ENCODE results near the gene EEF1AKMT1. TPM values are rescaled to one million over a fixed set of nuclear protein-coding genes. Genes with fewer than 3 reads are reported as not detected.

EEF1AKMT1 gene
- total and polyA plus RNA-seq, 4 donors: 9.1 to 12.5 (median 10.7) TPM

DNA sequence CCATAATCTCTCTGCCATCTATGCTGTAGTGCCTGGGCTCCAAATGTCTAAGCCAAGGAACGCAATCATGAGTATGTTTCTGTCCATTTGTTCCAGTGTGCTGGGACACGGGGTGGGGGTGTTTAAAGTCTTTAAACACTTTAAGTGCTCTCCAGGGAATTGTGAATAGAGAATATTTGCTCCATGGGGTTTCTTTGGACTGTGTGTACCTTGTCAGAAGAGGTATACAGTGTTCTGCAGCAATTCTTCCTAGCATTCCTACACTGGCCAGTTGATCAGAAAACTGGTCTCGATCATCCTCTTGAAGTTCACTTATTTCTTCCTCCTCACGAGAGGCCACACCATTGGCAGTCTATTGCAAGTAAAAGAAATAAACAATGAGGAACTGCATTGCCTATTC lies 35.1 kb upstream of the EEF1AKMT1 start:
- intact Hi-C loops (cut with DNase I): no loop called here
- H3K4me3 ChIP-seq (ENCODE audit: low read length in 2 of 2): no peak overlapping the region
- DNase-seq: no peak
- no peak for ATAC-seq (ENCODE audit: low FRiP score)
- H3K9me3 ChIP-seq (ENCODE audit: control insufficient read depth, low read length): no peaks in the 10 kb centered on the region
- H3K4me1 ChIP-seq (ENCODE audit: control insufficient read depth in 1 of 2, insufficient read depth in 2 of 2, low read length in 2 of 2): peaks cover 0 to 2% of the 10 kb centered on the region in 2 donors
- 70 to 75% methylated on average over 4 of the region's 4 CpGs for WGBS, 2 donors
- peaks cover 1 to 9% of the 10 kb centered on the region in 2 donors for H3K36me3 ChIP-seq (ENCODE audit: control insufficient read depth in 1 of 2, insufficient read depth in 2 of 2, low read length in 1 of 2)
- H3K27ac ChIP-seq (ENCODE audit: low read depth in 1 of 2, low read length in 2 of 2): no peak overlapping the region
- no peaks in the 10 kb centered on the region for H3K27me3 ChIP-seq (ENCODE audit: control insufficient read depth in 1 of 2, insufficient read depth in 2 of 2, low read length in 1 of 2)

DNA sequence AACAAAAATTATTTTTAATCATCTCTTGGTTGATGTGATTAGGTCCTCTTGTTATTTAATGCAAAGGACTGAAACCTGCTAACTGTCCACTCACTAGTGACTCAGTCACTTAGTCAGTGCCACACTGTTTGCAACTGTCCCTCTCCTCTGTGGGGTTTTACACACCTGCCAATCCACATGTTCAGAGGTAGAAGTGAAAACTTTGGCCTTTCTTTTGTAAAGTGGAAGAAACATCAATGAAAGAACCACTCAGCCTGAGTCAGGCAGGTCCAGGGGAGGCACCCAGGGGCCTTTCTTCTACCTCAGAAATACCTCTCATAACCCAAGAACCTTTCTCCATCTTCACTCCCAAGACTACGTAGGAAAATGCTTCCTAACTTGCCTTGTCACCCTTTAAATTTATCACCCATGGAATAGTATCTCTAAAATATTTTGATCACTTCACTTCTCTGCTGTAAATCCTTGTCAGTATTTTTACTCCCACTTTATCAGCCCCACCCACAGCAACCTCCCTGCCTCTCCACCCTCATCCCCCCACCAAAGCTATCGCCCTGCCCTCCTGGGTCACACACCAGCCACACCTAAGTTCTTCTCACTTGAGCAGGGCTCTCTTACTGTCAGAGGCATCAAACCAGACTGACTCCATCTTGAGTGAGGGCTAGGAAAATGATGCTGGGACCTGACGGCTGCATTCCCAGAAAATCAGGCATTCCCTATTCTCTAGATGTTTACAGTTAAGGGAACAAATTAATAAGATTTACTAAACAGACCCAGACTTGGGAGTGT lies 29.6 kb upstream of the EEF1AKMT1 start:
- 93% methylated on average over 3 of the region's 3 CpGs for WGBS, 2 donors
- DNase-seq (no peak), ATAC-seq (ENCODE audit: low FRiP score) (no peak)
- H3K27ac ChIP-seq (ENCODE audit: low read depth in 1 of 2, low read length in 2 of 2): no peak overlapping the region
- intact Hi-C loops (cut with DNase I): no loop called here
- no peak overlapping the region for H3K4me3 ChIP-seq (ENCODE audit: low read length in 2 of 2)
- no peaks in the 10 kb centered on the region for H3K9me3 ChIP-seq (ENCODE audit: control insufficient read depth, low read length)
- H3K36me3 ChIP-seq (ENCODE audit: control insufficient read depth in 1 of 2, insufficient read depth in 2 of 2, low read length in 1 of 2): peaks cover 3 to 7% of the 10 kb centered on the region in 2 donors
- H3K27me3 ChIP-seq (ENCODE audit: control insufficient read depth in 1 of 2, insufficient read depth in 2 of 2, low read length in 1 of 2): no peaks in the 10 kb centered on the region
- H3K4me1 ChIP-seq (ENCODE audit: control insufficient read depth in 1 of 2, insufficient read depth in 2 of 2, low read length in 2 of 2): peaks cover 0 to 2% of the 10 kb centered on the region in 2 donors

DNA sequence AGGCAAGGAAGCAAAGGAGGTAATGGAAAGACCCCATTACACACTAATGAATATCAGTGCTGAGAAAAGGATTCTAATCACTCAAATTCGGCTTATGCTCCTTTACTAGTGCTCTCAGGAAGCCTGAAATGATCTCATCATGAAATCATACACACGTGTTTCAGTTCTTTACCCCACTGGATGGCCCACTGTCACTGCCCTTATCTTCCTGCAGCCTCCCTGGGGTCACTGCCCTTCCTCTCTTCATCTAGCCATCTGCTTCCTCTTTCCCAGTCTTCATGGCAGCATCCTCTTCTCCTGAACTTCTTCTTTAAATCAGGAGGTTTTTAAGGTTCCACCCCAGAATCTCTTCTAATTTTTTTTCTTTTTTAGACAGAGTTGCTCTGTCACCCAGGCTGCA lies 27.9 kb upstream of the EEF1AKMT1 start:
- H3K4me1 ChIP-seq (ENCODE audit: control insufficient read depth in 1 of 2, insufficient read depth in 2 of 2, low read length in 2 of 2): peaks cover 2% of the 10 kb centered on the region in 2 donors
- H3K9me3 ChIP-seq (ENCODE audit: control insufficient read depth, low read length): no peaks in the 10 kb centered on the region
- intact Hi-C loops (cut with DNase I): no loop called here
- ATAC-seq (ENCODE audit: low FRiP score): no peak
- peaks cover 2 to 3% of the 10 kb centered on the region in 2 donors for H3K36me3 ChIP-seq (ENCODE audit: control insufficient read depth in 1 of 2, insufficient read depth in 2 of 2, low read length in 1 of 2)
- H3K27ac ChIP-seq (ENCODE audit: low read depth in 1 of 2, low read length in 2 of 2): no peak overlapping the region
- WGBS, 2 donors: 69 to 73% methylated on average over 2 of the region's 2 CpGs
- no peak overlapping the region for H3K4me3 ChIP-seq (ENCODE audit: low read length in 2 of 2)
- DNase-seq: no peak
- no peaks in the 10 kb centered on the region for H3K27me3 ChIP-seq (ENCODE audit: control insufficient read depth in 1 of 2, insufficient read depth in 2 of 2, low read length in 1 of 2)

DNA sequence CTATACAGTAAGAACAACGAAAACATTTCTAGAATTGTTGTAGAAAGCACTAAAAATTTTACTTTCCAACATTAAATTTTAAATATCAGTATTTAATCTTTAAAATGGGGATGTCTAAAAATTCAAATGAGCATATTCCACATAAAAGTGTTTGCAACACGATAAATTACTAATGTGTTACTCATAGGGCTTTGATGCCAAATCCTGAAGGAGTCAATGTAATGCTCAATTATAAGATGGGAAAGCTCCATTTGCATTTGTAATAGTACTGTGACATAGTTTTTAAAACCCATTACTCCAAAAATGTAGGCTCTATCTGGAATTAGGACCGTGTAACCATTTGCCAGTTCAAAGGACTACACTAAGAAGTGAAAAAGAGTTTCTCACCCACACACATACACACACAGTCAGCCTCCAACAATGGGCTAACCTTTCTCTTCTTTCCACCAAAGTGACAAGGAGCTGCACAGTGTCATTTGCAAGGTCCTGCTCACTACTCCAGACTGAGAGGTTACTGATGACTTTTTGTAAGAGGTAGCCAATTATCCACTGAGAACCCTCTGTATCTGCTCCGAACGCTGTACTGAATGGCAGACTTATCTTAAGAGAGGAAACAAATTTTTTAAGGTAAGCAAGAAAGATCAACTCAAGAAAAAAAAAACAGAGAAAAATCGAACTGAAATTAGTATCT lies 26.1 kb upstream of the EEF1AKMT1 start:
- DNase-seq: no peak
- H3K27ac ChIP-seq (ENCODE audit: low read depth in 1 of 2, low read length in 2 of 2): no peak overlapping the region
- H3K36me3 ChIP-seq (ENCODE audit: control insufficient read depth in 1 of 2, insufficient read depth in 2 of 2, low read length in 1 of 2): peaks cover 6 to 7% of the 10 kb centered on the region in 2 donors
- H3K4me1 ChIP-seq (ENCODE audit: control insufficient read depth in 1 of 2, insufficient read depth in 2 of 2, low read length in 2 of 2): peaks cover 0 to 2% of the 10 kb centered on the region in 2 donors
- no peak overlapping the region for H3K4me3 ChIP-seq (ENCODE audit: low read length in 2 of 2)
- intact Hi-C loops (cut with DNase I): no loop called here
- no peak for ATAC-seq (ENCODE audit: low FRiP score)
- H3K9me3 ChIP-seq (ENCODE audit: control insufficient read depth, low read length): no peaks in the 10 kb centered on the region
- H3K27me3 ChIP-seq (ENCODE audit: control insufficient read depth in 1 of 2, insufficient read depth in 2 of 2, low read length in 1 of 2): no peaks in the 10 kb centered on the region
- WGBS, 2 donors: 63 to 72% methylated on average over 6 of the region's 6 CpGs

DNA sequence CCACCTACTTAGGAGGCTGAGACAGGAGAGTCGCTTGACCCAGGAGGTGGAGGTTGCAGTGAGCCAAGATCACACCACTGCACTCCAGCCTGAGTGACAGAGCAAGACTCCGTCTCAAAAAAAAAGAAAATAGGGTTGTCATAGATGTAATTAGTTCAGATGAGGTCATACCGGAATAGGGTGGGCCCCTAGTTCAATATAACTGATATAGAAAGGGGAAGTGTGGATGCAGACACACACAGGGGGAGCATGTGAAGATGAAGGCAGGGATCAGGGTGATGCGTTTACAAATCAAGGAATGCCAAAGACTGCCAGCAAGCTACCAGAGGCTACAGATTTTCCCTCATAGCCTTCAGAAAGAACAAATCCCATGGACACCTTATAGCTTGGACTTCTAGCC lies 24.3 kb upstream of the EEF1AKMT1 start:
- H3K36me3 ChIP-seq (ENCODE audit: control insufficient read depth in 1 of 2, insufficient read depth in 2 of 2, low read length in 1 of 2): peaks cover 6 to 7% of the 10 kb centered on the region in 2 donors

DNA sequence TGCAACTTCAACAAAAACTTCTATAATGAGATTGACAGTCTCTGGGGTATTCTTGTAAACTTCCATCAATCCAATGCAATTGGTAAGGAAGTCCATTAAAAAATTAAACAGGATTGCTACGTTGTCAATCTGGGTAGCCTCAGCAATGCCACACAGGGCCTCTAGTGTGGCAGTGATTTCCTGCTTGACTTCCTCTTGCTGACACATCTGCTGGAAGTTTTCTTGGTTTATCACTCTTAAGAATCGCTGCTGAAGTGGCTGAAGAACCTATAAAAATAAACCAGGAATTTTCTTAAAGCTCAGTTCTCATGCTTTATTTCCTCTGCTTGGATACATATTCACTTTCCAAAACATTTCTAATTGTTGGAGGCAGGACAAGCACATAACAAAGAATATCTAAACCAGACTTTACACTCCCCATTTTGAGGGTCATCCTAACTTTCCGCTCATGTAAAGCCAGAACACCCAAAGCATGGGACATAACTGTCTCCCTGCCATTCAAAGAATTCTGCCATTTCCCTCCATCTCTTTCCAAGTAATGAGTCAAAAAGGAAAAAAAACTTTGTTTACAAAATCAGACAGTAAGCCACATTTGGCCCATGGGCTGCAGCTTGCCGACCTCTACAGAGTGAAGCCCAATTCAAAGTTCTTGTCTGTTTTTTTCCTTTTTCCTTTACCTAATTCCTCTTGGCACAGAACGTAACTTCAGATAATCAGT lies 23.2 kb upstream of the EEF1AKMT1 start:
- H3K9me3 ChIP-seq (ENCODE audit: control insufficient read depth, low read length): no peaks in the 10 kb centered on the region
- no peaks in the 10 kb centered on the region for H3K27me3 ChIP-seq (ENCODE audit: control insufficient read depth in 1 of 2, insufficient read depth in 2 of 2, low read length in 1 of 2)
- H3K27ac ChIP-seq (ENCODE audit: low read depth in 1 of 2, low read length in 2 of 2): no peak overlapping the region
- 47 to 56% methylated on average over 5 of the region's 5 CpGs for WGBS, 2 donors
- intact Hi-C loops (cut with DNase I): no loop called here
- no peak overlapping the region for H3K4me3 ChIP-seq (ENCODE audit: low read length in 2 of 2)
- ATAC-seq (ENCODE audit: low FRiP score): no peak
- DNase-seq: no peak
- H3K36me3 ChIP-seq (ENCODE audit: control insufficient read depth in 1 of 2, insufficient read depth in 2 of 2, low read length in 1 of 2): peaks cover 6 to 7% of the 10 kb centered on the region in 2 donors
- H3K4me1 ChIP-seq (ENCODE audit: control insufficient read depth in 1 of 2, insufficient read depth in 2 of 2, low read length in 2 of 2): peaks cover 0 to 2% of the 10 kb centered on the region in 2 donors

More for the DNA sequence above, 24.3 kb upstream of the EEF1AKMT1 start:
- no peak for ATAC-seq (ENCODE audit: low FRiP score)
- no peaks in the 10 kb centered on the region for H3K27me3 ChIP-seq (ENCODE audit: control insufficient read depth in 1 of 2, insufficient read depth in 2 of 2, low read length in 1 of 2)
- no peaks in the 10 kb centered on the region for H3K9me3 ChIP-seq (ENCODE audit: control insufficient read depth, low read length)
- peaks cover 0 to 2% of the 10 kb centered on the region in 2 donors for H3K4me1 ChIP-seq (ENCODE audit: control insufficient read depth in 1 of 2, insufficient read depth in 2 of 2, low read length in 2 of 2)
- WGBS, 2 donors: 90 to 92% methylated on average over 4 of the region's 4 CpGs
- H3K27ac ChIP-seq (ENCODE audit: low read depth in 1 of 2, low read length in 2 of 2): no peak overlapping the region
- no peak for DNase-seq
- intact Hi-C loops (cut with DNase I): no loop called here
- no peak overlapping the region for H3K4me3 ChIP-seq (ENCODE audit: low read length in 2 of 2)

DNA sequence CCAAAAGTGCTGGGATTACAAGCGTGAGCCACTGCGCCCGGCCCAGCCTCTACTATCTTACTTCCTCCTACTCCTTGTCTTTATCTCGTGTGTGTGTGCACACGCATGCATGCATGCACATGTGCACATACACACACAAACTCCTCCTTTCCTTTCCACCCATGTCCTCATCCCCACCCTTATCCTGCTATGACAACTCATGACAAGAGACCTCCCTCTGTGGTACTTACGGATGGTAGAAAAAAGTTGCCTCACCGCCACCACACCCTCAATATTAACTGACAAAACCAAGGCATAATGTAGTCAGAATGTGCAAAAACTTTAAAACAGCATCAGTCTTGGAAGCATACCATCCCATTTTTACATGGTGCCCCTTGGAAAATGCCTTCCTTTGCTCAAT lies 15.9 kb upstream of the EEF1AKMT1 start:
- Histone ChIP-seq H3K27ac (ENCODE audit: low read depth in 1 of 2, low read length in 2 of 2) (no peak overlapping the region), H3K4me3 (ENCODE audit: low read length in 2 of 2) (no peak overlapping the region), H3K4me1 (ENCODE audit: control insufficient read depth in 1 of 2, insufficient read depth in 2 of 2, low read length in 2 of 2) (no peaks in the 10 kb centered on the region), H3K9me3 (ENCODE audit: control insufficient read depth, low read length) (no peaks in the 10 kb centered on the region), H3K27me3 (ENCODE audit: control insufficient read depth in 1 of 2, insufficient read depth in 2 of 2, low read length in 1 of 2) (no peaks in the 10 kb centered on the region), H3K36me3 (ENCODE audit: control insufficient read depth in 1 of 2, insufficient read depth in 2 of 2, low read length in 1 of 2) (peaks cover 3% of the 10 kb centered on the region in 2 donors)
- ATAC-seq (ENCODE audit: low FRiP score) (no peak), DNase-seq (no peak)
- intact Hi-C loops (cut with DNase I): no loop called here
- WGBS, 2 donors: 94 to 98% methylated on average over 7 of the region's 7 CpGs

DNA sequence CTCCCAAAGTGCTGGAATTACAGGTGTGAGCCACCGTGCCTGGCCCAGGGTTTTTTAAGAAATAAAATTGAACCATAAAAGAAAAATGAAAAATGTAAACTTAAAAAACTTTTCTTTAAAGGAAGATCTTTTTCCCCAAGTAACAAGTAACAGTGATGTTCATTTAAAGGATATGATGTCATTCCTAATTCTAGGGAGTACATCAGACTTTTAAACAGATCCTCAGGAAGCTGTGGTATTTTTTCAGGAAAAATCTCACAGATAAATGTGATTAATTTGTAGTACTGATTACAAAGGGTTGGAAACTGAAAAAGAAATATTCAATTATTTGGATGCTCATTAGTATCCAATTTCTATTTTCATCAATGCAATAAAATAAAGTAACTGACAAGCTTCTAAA lies 14.6 kb upstream of the EEF1AKMT1 start:
- Histone ChIP-seq H3K27ac (ENCODE audit: low read depth in 1 of 2, low read length in 2 of 2) (no peak overlapping the region), H3K4me3 (ENCODE audit: low read length in 2 of 2) (no peak overlapping the region), H3K36me3 (ENCODE audit: control insufficient read depth in 1 of 2, insufficient read depth in 2 of 2, low read length in 1 of 2) (peaks cover 3% of the 10 kb centered on the region in 2 donors), H3K27me3 (ENCODE audit: control insufficient read depth in 1 of 2, insufficient read depth in 2 of 2, low read length in 1 of 2) (no peaks in the 10 kb centered on the region), H3K4me1 (ENCODE audit: control insufficient read depth in 1 of 2, insufficient read depth in 2 of 2, low read length in 2 of 2) (no peaks in the 10 kb centered on the region), H3K9me3 (ENCODE audit: control insufficient read depth, low read length) (no peaks in the 10 kb centered on the region)
- ATAC-seq (ENCODE audit: low FRiP score) (no peak), DNase-seq (no peak)
- 97 to 98% methylated on average over 1 of the region's 1 CpG for whole genome bisulfite sequencing, 2 donors
- intact Hi-C loops (cut with DNase I): no loop called here
